ENCODE measurements around the gene AARS1. TPM values are rescaled to one million over a fixed set of nuclear protein-coding genes. Genes with fewer than 3 reads are reported as not detected.
"Not testable (repeated sequence)": the region's sequence is repeated elsewhere in the genome, so short reads cannot be mapped to it uniquely, and the experiment has no call there.

Gene AARS1
- total RNA-seq, 1 experiment from 2014 or later: 43.1 TPM

- no peak for DNase-seq (ENCODE audit: low read depth)
Observed at GRCh38 chr16:70271696-70272095, 17.6 kb downstream of the AARS1 start.

- no peak for DNase-seq (ENCODE audit: low read depth)
Observed at GRCh38 chr16:70270176-70270575, 19.1 kb downstream of the AARS1 start.

- DNase-seq (ENCODE audit: low read depth): no peak
Observed at GRCh38 chr16:70269471-70269870, 19.8 kb downstream of the AARS1 start.

- not testable (repeated sequence) for DNase-seq (ENCODE audit: low read depth)
Observed at GRCh38 chr16:70267922-70268321, 21.4 kb downstream of the AARS1 start.

- peak; percentile 40 for DNase-seq (ENCODE audit: low read depth)
Observed at GRCh38 chr16:70267516-70267915, 21.8 kb downstream of the AARS1 start.

- DNase-seq (ENCODE audit: low read depth): not testable (repeated sequence)
Observed at GRCh38 chr16:70259903-70260302, 29.4 kb downstream of the AARS1 start.

GRCh38 chr16:70258946-70259345 is 30.4 kb downstream of the AARS1 start:
- DNase-seq (ENCODE audit: low read depth): no peak

- no peak for DNase-seq (ENCODE audit: low read depth)
Observed at GRCh38 chr16:70258065-70258464, 31.2 kb downstream of the AARS1 start.

- DNase-seq (ENCODE audit: low read depth): no peak
Observed at GRCh38 chr16:70257391-70257790, 31.9 kb downstream of the AARS1 start.

- DNase-seq (ENCODE audit: low read depth): no peak
Observed at GRCh38 chr16:70255574-70255973, 33.7 kb downstream of the AARS1 start.

GRCh38 chr16:70254965-70255286 is 34.4 kb downstream of the AARS1 start:
- DNase-seq (ENCODE audit: low read depth): no peak

- no peak for DNase-seq (ENCODE audit: low read depth)
Observed at GRCh38 chr16:70254180-70254964, 34.9 kb downstream of the AARS1 start.

- no peak for DNase-seq (ENCODE audit: low read depth)
Observed at GRCh38 chr16:70253291-70254106, 35.8 kb downstream of the AARS1 start.

GRCh38 chr16:70252355-70252988 is 36.8 kb downstream of the AARS1 start:
- no peak for DNase-seq (ENCODE audit: low read depth)

- peak; percentile 94 for DNase-seq (ENCODE audit: low read depth)
Observed at GRCh38 chr16:70251629-70252354, 37.5 kb downstream of the AARS1 start, which contains the start of gene EXOSC6. Gene EXOSC6 (minus strand): TSS chr16:70251940. CDS start chr16:70251900, 40 bp downstream.

- peak; percentile 59 for DNase-seq (ENCODE audit: low read depth)
Observed at GRCh38 chr16:70250748-70251628, 38.3 kb downstream of the AARS1 start.

- not testable (repeated sequence) for DNase-seq (ENCODE audit: low read depth)
Observed at GRCh38 chr16:70249697-70250096, 39.6 kb downstream of the AARS1 start.

GRCh38 chr16:70238773-70239172 is 50.5 kb downstream of the AARS1 start:
- DNase-seq (ENCODE audit: low read depth): not testable (repeated sequence)

GRCh38 chr16:70231831-70232230 is 57.5 kb downstream of the AARS1 start:
- DNase-seq (ENCODE audit: low read depth): not testable (repeated sequence)

GRCh38 chr16:70226024-70226423 is 63.3 kb downstream of the AARS1 start:
- not testable (repeated sequence) for DNase-seq (ENCODE audit: low read depth)

- not testable (repeated sequence) for DNase-seq (ENCODE audit: low read depth)
Observed at GRCh38 chr16:70225430-70225829, 63.9 kb downstream of the AARS1 start.

Data from Daoy (cell line).